Esophagus mucosa (tissue), 1 donor: ENCODE data around the gene VRK2. TPM values are rescaled to one million over a fixed set of nuclear protein-coding genes. Genes with fewer than 3 reads are reported as not detected.
A peak's percentile ranks its signal among the peaks of the same experiment; 100 is the strongest.

Experiments
- ATAC-seq: fragments of 200-7000 bp; cut with Tn5 transposase; one replicate; pipeline ENCODE4 v1.9.1; 2020
- total RNA-seq: library from RNA; stranded (reverse); gene quantifications from one replicate; pipeline ENCODE4 v1.2.4, GENCODE V29; 2023
- donor health status: DM: yes; HTN: yes; CAD: no.

VRK2 gene
- 32.6 TPM for total RNA-seq

- ATAC-seq = peak; percentile 99
These were observed at the start of gene VRK2 for GRCh38 chr2:58046585-58047372. Gene VRK2, plus strand, starts transcription at chr2:58046806. Its CDS starts 2,026 bp downstream, at chr2:58048832.

GRCh38 chr2:58006256-58006951, 40.2 kb upstream of the VRK2 start:
- no peak for ATAC-seq

- ATAC-seq = no peak
These were observed 39.7 kb upstream of the VRK2 start for GRCh38 chr2:58006952-58007284.

GRCh38 chr2:58010599-58010998, 36.0 kb upstream of the VRK2 start:
- ATAC-seq = no peak

GRCh38 chr2:58019229-58019628, 27.4 kb upstream of the VRK2 start:
- no peak for ATAC-seq

GRCh38 chr2:58025150-58025933, 21.3 kb upstream of the VRK2 start:
- no peak for ATAC-seq

- no peak for ATAC-seq
These were observed 19.6 kb upstream of the VRK2 start for GRCh38 chr2:58027029-58027428.

GRCh38 chr2:58030771-58031170, 15.8 kb upstream of the VRK2 start:
- ATAC-seq = peak; percentile 55

GRCh38 chr2:58032016-58032763, 14.4 kb upstream of the VRK2 start:
- ATAC-seq = peak; percentile 20

- no peak for ATAC-seq
These were observed 13.9 kb upstream of the VRK2 start for GRCh38 chr2:58032764-58033080.

- ATAC-seq = no peak
These were observed 13.1 kb upstream of the VRK2 start for GRCh38 chr2:58033530-58033929.

- ATAC-seq = no peak
These were observed 11.3 kb upstream of the VRK2 start for GRCh38 chr2:58035352-58035751.

GRCh38 chr2:58039170-58039611, 7.4 kb upstream of the VRK2 start:
- ATAC-seq = no peak

- no peak for ATAC-seq
These were observed 4.1 kb upstream of the VRK2 start for GRCh38 chr2:58042486-58042970.

- ATAC-seq = no peak
These were observed 2.5 kb upstream of the VRK2 start for GRCh38 chr2:58044145-58044544.

- no peak for ATAC-seq
These were observed 849 bp upstream of the VRK2 start for GRCh38 chr2:58045580-58046334.

GRCh38 chr2:58046335-58046584, 346 bp upstream of the VRK2 start:
- ATAC-seq = no peak

- ATAC-seq = no peak
These were observed 848 bp downstream of the VRK2 start for GRCh38 chr2:58047373-58047935.

- ATAC-seq = no peak
These were observed 1.4 kb downstream of the VRK2 start for GRCh38 chr2:58047961-58048360.

- ATAC-seq = no peak
These were observed 4.8 kb downstream of the VRK2 start for GRCh38 chr2:58051445-58051844.

GRCh38 chr2:58052978-58053377, 6.4 kb downstream of the VRK2 start:
- ATAC-seq = no peak

- ATAC-seq = no peak
These were observed 7.7 kb downstream of the VRK2 start for GRCh38 chr2:58054264-58054663.
